ENCODE measurements around the gene SLC26A5. TPM values are rescaled to one million over a fixed set of nuclear protein-coding genes. Genes with fewer than 3 reads are reported as not detected.

The SLC26A5 gene
- total and polyA plus RNA-seq, 2 of the 8 experiments (the other 6 are each of a cell fraction or from before 2014, with no cell fraction given): 0.09 to 0.24 TPM

DNA sequence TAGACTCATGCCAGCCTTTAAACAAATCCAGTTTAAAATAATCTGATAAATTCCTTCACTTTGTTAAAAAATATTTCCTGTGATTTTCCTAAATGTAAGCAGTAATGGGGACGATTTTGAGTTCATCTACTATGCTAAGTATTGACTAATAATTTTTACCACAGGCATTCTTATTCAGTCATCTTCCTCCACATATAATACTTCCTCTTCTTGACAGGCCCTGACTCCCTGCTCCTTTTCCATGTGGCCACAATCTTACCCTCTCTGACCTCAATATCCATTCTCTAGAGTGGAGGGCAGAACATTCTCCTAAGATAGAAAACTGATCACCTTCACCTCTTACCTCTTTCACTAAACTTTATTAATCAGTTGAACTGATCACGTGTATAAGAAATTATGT, 109.2 kb downstream of the SLC26A5 start:
- Histone ChIP-seq H3K27ac (ENCODE audit: low read depth, low read length) (no peak overlapping the region), H3K36me3 (ENCODE audit: control insufficient read depth in 2 of 4, insufficient read depth in 4 of 4, low read length in 3 of 4) (peaks cover 18 to 55% (median 41%) of the 10 kb centered on the region in 4 experiments)

More for the DNA sequence above, 109.2 kb downstream of the SLC26A5 start:
- 79% methylated on average over 2 of the region's 2 CpGs; no CpG with 5 or more reads in 1 of the 2 experiments for WGBS, 2 experiments (ENCODE audit: extremely low coverage in 1 of 2, insufficient coverage in 1 of 2, insufficient read length in 1 of 2, insufficient replicate concordance in 2 of 2, low coverage in 1 of 2, low lambda C conversion rate in 2 of 2, missing lambda C conversion rate in 1 of 2)
- ChIA-PET POLR2A (ENCODE audit: partially characterized antibody) (interaction anchor here (0.8 to 1.4 kb wide), 2 partner anchors 9 to 20 kb away, joined by 3 to 5 read pairs; no protein-coding TSS in a partner anchor), CTCF (ENCODE audit: partially characterized antibody) (no interaction called here)
- Histone ChIP-seq H3K56ac (replicated peaks; ENCODE audit: insufficient read length, low read depth, low read length) (no peak overlapping the region), H3K9ac (replicated peaks in 1 of 4; ENCODE audit: extremely low read depth in 1 of 4, low read depth in 3 of 4, low read length in 3 of 4) (no peak overlapping the region), H4K8ac (ENCODE audit: extremely low read depth, insufficient read depth, low read length) (no peak overlapping the region), H4K91ac (replicated peaks; ENCODE audit: insufficient read length, low read length) (no peak overlapping the region), H4K5ac (ENCODE audit: insufficient read length, low read depth, low read length) (no peak overlapping the region), H3K23ac (ENCODE audit: insufficient read length) (no peak overlapping the region), H3K27me3 (replicated peaks in 1 of 4; ENCODE audit: control insufficient read depth in 3 of 4, extremely low read depth in 1 of 4, insufficient read depth in 3 of 4, low read length in 3 of 4) (no peaks in the 10 kb centered on the region), H3K23me2 (ENCODE audit: low read depth, low read length) (no peaks in the 10 kb centered on the region), H2AFZ (ENCODE audit: low read length) (no peak overlapping the region), H3K9me3 (ENCODE audit: insufficient read depth in 2 of 2, low read depth in 1 of 2, low read length in 1 of 2) (no peaks in the 10 kb centered on the region), H3K4me1 (replicated peaks in 1 of 4; ENCODE audit: control insufficient read depth in 3 of 4, insufficient read depth in 4 of 4, low read length in 3 of 4) (no peaks in the 10 kb centered on the region), H3K18ac (ENCODE audit: extremely low read depth, low read length) (no peak overlapping the region), H3K79me1 (ENCODE audit: low read depth, low read length) (peaks cover 5% of the 10 kb centered on the region; the same call in 1 of the 2 replicates), H2BK120ac (replicated peaks; ENCODE audit: low read depth, low read length) (no peak overlapping the region), H3K4me2 (ENCODE audit: insufficient read depth in 1 of 2, low read depth in 2 of 2, low read length in 2 of 2) (no peak overlapping the region), H2BK20ac (ENCODE audit: low read length) (no peak overlapping the region), H3K4ac (replicated peaks; ENCODE audit: insufficient read length, low read depth, low read length) (no peak overlapping the region), H3K79me2 (ENCODE audit: control insufficient read depth in 1 of 2, insufficient read depth in 2 of 2, low read length in 2 of 2) (peaks cover 3 to 40% of the 10 kb centered on the region in 2 experiments; a peak in 3 of 4 replicates), H2BK15ac (ENCODE audit: low read length) (no peak overlapping the region), H2BK12ac (ENCODE audit: low read depth, low read length) (no peak overlapping the region), H4K20me1 (replicated peaks in 1 of 2; ENCODE audit: control insufficient read depth in 1 of 2, insufficient read depth in 2 of 2, low read length in 2 of 2) (peaks cover 2 to 4% of the 10 kb centered on the region in 2 experiments), H2BK5ac (ENCODE audit: low read depth, low read length) (no peak overlapping the region), H3K14ac (ENCODE audit: insufficient read length) (no peak overlapping the region), H2AK5ac (ENCODE audit: low read depth, low read length) (no peak overlapping the region), H3K4me3 (ENCODE audit: extremely low read depth in 1 of 4, insufficient read depth in 2 of 4, low read depth in 3 of 4, low read length in 4 of 4) (no peak overlapping the region)
- DNase-seq (ENCODE audit: low read depth in 1 of 2, low spot score in 2 of 2): no peak
- TF ChIP-seq CHD1 (IDR thresholded peaks at IDR 0.05; ENCODE audit: low read depth, low read length): no peak
- TF ChIP-seq, protein P1, sequence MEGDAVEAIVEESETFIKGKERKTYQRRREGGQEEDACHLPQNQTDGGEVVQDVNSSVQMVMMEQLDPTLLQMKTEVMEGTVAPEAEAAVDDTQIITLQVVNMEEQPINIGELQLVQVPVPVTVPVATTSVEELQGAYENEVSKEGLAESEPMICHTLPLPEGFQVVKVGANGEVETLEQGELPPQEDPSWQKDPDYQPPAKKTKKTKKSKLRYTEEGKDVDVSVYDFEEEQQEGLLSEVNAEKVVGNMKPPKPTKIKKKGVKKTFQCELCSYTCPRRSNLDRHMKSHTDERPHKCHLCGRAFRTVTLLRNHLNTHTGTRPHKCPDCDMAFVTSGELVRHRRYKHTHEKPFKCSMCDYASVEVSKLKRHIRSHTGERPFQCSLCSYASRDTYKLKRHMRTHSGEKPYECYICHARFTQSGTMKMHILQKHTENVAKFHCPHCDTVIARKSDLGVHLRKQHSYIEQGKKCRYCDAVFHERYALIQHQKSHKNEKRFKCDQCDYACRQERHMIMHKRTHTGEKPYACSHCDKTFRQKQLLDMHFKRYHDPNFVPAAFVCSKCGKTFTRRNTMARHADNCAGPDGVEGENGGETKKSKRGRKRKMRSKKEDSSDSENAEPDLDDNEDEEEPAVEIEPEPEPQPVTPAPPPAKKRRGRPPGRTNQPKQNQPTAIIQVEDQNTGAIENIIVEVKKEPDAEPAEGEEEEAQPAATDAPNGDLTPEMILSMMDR (IDR thresholded peaks at IDR 0.05; ENCODE audit: control extremely low read depth in 1 of 3, insufficient read depth in 1 of 3, low read depth in 1 of 3, low read length in 3 of 3): no peak
- no peak for FAIRE-seq
